ENCODE data around the gene PTGDR2.

Gene PTGDR2

DNA sequence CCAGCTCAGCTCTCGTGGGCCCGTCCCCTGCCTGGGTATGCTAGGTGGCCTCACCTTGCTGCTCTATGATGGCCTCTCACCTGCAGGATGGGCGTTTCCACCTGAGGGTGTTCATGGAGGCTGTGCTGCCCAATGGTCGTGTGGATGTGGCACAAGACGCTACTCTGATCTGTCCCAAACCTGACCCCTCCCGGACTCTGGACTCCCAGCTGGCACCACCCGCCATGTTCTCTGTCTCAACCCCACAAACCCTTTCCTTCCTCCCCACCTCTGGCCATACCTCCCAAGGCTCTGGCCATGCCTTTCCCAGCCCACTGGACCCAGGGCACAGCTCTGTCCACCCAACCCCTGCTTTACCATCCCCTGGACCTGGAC lies 13.7 kb upstream of the PTGDR2 start:
- H3K36me3 Mint-ChIP-seq (ENCODE audit: low read depth): no peaks in the 10 kb centered on the region
- H3K4me1 Mint-ChIP-seq (ENCODE audit: low read depth): peaks cover 18% of the 10 kb centered on the region
- peaks cover 3% of the 10 kb centered on the region for H3K27me3 Mint-ChIP-seq
- H3K27ac Mint-ChIP-seq: no peak overlapping the region
- no peak for DNase-seq
- H3K4me3 Mint-ChIP-seq: no peak overlapping the region
- H3K9me3 Mint-ChIP-seq: no peaks in the 10 kb centered on the region

DNA sequence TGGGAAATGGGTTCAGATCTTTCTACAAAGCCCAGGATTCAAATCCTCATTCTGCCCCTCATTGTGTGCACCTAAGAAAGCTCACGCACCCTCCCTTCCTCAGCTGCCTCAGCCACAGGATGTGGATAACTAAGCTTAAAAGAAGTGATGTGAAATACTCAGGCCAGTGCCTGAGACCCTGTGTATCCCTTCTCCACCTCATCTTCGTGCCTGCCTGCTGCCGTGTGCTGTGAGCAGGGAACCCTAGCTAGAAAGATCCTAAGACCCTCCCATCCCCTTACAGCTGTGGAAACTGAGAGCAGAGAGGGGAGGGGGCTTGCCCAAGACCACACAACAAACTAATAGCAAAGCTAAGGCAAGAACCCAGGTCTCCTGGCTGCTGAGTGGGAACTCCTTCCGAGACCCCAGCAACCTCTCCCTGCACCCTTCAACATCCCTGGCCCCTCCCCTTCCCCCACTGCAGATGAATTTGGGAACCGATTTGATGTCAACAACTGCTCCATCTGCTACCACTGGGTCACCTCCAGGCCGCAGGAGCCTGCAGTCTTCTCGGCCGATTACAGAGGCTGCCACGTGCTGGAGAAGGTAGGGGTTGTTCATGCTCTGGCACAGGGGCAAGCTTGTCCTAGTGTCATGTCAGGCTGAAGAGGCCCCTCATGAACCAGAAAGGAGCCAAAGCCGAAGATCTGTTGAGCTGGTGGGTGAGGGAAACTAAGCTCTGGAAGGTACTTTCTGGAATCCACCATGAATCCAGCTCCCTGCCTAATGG lies 13.1 kb upstream of the PTGDR2 start:
- H3K4me1 Mint-ChIP-seq (ENCODE audit: low read depth): peaks cover 18% of the 10 kb centered on the region
- no peak overlapping the region for H3K27ac Mint-ChIP-seq
- DNase-seq: no peak
- H3K9me3 Mint-ChIP-seq: no peaks in the 10 kb centered on the region
- H3K27me3 Mint-ChIP-seq: peaks cover 3% of the 10 kb centered on the region
- no peak overlapping the region for H3K4me3 Mint-ChIP-seq
- H3K36me3 Mint-ChIP-seq (ENCODE audit: low read depth): no peaks in the 10 kb centered on the region

DNA sequence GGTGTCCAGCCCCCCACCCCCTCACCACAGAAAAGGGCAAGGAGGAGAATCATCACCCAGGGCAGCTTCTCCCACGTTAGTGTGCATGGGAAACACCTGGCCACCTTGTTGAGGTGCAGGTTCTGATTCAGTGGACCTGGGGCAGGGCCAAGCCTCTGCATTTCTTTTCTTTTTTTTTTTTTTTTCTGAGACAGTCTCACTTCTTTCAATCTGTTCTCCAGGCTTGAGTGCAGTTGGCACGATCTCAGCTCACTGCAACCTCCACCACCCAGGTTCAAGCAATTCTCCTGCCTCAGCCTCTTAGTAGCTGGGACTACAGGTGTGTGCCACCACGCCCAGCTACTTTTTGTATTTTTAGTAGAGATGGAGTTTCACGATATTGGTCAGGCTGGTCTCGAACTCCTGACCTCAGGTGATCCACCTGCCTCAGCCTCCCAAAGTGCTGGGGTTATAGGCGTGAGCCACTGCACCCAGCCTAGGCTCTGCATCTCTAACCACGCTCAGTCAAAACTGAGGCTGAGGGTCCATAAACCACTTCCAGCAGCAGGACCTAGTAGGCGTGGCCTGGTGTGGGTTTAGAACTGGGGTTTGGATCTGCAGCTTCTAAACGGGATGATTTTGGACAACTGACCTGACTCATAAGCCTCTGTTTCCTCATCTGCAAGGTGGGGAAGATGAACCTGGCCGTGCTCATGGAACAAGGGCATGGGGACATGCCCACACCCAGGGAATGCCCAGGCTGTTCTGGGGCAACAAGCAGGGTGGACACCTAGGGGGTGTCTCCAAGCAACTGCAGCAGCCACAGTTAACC lies 12.3 kb upstream of the PTGDR2 start:
- peak; percentile 15 for DNase-seq
- H3K4me3 Mint-ChIP-seq: no peak overlapping the region
- no peak overlapping the region for H3K27ac Mint-ChIP-seq
- H3K27me3 Mint-ChIP-seq: peaks cover 3% of the 10 kb centered on the region
- no peaks in the 10 kb centered on the region for H3K36me3 Mint-ChIP-seq (ENCODE audit: low read depth)
- H3K4me1 Mint-ChIP-seq (ENCODE audit: low read depth): peaks cover 15% of the 10 kb centered on the region
- H3K9me3 Mint-ChIP-seq: no peaks in the 10 kb centered on the region

DNA sequence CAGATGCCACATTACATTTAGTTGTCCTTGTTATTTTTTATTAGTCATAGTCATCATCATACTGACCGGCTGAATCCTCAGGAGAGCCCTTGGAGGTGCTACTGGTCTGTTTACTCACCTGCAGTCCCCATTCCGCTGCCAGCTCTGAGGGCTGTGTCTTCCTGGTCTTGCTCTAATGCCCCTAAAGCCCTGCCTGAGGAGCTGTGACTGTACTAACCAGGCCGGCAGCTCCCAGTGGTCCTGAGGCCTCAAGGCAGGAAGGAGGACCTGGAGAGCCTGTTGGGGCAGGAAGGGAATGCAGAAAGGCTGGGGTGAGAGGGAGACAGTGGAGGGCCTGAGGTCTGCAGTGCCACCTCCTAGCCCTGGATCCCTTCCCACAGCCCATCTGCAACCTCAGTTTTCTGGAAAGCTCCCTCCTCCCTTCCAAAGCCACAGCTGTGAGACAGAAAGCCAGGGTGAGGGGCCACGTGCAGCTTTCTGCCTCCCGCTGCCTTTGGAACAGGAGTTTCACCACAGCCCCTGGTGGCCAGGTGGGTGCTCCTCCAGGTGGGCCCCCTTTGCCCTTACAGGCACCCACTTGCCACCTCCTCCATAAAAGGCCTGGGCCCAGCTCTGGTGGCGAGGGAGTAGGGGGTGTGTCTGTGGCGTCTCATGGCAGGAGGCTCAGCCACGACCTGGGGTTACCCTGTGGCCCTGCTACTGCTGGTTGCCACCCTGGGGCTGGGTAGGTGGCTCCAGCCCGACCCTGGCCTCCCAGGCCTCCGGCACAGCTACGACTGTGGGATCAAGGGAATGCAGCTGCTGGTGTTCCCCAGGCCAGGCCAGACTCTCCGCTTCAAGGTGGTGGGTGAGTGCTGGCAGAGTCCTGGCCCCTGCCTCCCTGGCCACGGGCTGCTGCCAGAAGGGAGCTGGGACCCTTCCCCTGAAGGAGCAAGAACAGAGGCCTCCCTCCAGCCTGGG lies 11.4 kb upstream of the PTGDR2 start, which contains the start of gene ZP1:
ZP1 (plus strand) TSS at position 632 of the 960 bp plus-strand sequence; CDS start at position 652, 20 bp downstream.
- no peaks in the 10 kb centered on the region for H3K9me3 Mint-ChIP-seq
- peak; percentile 24 for DNase-seq
- no peak within 1 kb of the TSS for H3K27ac Mint-ChIP-seq
- H3K27me3 Mint-ChIP-seq: peaks cover 3% of the 10 kb centered on the region
- H3K36me3 Mint-ChIP-seq (ENCODE audit: low read depth): no peaks in the 10 kb centered on the region
- peaks cover 12% of the 10 kb centered on the region for H3K4me1 Mint-ChIP-seq (ENCODE audit: low read depth)
- H3K4me3 Mint-ChIP-seq: no peak within 1 kb of the TSS

DNA sequence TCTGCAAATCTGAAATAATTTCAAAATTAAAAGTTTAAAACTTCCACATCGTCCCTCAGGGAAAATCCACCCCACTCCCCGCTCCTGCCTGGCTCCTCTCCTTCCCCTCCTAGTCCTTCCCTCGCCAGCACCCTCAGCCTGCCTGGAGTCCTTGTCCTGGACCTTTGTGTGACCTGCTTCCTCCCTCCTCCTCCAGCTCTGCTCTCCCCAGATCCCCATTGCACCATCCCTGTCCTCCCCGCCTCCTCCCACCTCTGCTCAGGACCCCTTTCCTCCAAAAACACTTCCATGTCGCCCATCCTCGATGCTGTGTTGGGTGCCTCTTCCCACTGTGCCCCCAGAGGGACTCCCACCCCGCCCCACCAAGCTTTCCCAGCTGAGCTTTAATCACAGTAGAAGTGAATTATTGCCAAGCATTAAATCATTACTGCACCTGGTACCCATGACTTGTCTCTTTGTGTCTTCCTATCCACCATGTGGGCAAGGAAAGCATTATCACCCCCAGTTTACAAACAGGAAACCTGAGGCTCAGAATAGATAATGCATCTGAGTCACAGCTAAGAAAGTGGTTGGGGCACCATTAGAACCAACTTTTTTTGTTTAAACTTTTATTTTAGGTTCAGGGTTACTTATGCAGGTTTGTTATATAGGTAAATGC lies 9.2 kb upstream of the PTGDR2 start:
- Mint-ChIP-seq H3K27me3 (peaks cover 3% of the 10 kb centered on the region), H3K36me3 (ENCODE audit: low read depth) (no peaks in the 10 kb centered on the region), H3K4me1 (ENCODE audit: low read depth) (no peaks in the 10 kb centered on the region), H3K27ac (no peak overlapping the region), H3K4me3 (no peak overlapping the region), H3K9me3 (no peaks in the 10 kb centered on the region)
- DNase-seq: peak; percentile 15

DNA sequence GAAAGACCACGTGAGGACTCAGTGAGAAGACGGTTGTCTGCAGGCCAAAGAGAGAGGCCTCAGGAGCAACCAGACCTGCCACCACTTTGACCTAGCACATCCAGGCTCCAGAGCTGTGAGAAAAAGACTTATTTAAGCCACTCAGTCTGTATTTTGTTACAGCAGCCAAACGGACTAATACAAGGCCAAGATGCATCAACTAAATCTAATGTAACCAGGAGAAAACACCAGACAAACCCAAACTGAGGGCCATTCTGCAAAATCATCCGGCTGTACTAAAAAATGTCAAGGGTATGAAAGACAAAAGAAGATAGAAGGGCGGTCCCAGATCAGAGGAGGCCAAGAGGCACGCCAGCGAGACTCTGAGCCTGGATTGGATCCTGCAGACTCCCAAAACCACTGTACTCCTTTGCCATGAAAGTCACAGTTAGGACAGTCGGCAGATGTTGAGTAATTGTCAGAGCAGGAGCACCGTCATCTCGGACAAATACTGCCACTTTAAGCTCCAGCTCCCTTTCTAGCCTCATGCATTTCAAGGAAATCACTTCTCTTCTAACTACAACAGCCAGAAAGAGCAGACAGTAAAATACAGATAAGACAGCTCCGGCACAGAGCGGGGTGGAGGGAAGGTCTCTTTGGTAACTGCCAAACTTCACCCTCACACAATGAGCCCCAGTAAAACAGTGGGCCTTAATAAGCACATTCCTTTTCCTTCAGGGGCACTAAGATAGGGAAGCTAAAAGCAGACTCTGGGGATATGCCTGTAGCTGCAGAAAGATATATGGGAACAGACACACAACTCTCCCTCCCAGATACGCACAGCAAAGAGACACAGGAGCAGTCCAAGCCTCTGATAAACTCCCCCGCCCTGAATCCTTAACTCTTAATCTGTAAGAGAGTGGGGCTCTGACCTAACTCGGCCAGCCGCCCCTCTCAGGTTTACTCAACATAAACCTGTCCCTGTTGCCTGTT lies 8.1 kb upstream of the PTGDR2 start:
- Mint-ChIP-seq H3K27ac (no peak overlapping the region), H3K27me3 (no peaks in the 10 kb centered on the region), H3K9me3 (no peaks in the 10 kb centered on the region), H3K4me1 (ENCODE audit: low read depth) (peaks cover 5% of the 10 kb centered on the region), H3K36me3 (ENCODE audit: low read depth) (no peaks in the 10 kb centered on the region), H3K4me3 (no peak overlapping the region)
- DNase-seq: peak; percentile 15

DNA sequence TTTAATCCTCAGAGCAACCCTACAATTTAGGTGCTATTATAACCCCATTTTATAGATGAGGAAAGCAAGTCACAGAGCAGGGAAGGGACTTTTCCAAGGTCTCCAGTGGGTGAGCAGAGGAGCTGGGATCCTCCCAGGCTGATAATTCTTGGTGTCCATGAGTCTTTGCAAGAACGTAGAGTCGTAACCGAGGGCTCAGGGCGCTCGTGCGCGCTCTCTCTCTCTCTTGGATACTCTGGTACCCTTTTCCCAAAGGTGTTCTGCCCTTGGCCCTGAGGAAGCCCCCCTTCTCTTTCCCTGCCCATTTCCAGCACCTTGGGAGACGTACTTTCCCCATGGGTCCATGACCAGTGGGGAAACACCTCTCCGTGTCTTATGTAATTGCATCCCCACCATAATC lies 6.4 kb upstream of the PTGDR2 start:
- Mint-ChIP-seq H3K4me1 (ENCODE audit: low read depth) (peaks cover 22% of the 10 kb centered on the region), H3K4me3 (no peak overlapping the region), H3K27ac (no peak overlapping the region), H3K9me3 (no peaks in the 10 kb centered on the region), H3K27me3 (no peaks in the 10 kb centered on the region), H3K36me3 (ENCODE audit: low read depth) (no peaks in the 10 kb centered on the region)
- peak; percentile 3 for DNase-seq

DNA sequence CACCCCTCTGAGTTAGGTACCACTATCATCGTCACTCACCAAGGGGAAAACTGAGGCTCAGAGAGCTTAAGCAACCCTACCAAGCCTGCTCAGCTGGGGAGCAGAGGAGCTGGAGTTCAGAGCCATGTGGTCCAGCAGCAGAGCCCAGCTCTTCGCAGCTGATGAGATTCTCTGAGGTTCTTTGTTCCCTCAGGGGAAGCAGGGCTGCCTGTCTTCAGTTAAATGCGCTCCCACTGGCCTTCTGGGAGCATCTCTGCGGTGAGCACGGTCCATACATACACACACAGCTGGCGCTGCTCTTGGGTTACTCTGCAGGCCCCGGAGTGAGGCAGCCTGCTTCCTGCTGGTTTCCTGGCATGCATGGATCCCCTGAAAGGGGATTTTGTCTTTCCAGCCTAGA lies 5.2 kb upstream of the PTGDR2 start:
- no peaks in the 10 kb centered on the region for H3K27me3 Mint-ChIP-seq
- peak; percentile 19 for DNase-seq
- no peaks in the 10 kb centered on the region for H3K36me3 Mint-ChIP-seq (ENCODE audit: low read depth)
- no peak overlapping the region for H3K4me3 Mint-ChIP-seq
- H3K27ac Mint-ChIP-seq: no peak overlapping the region
- H3K4me1 Mint-ChIP-seq (ENCODE audit: low read depth): peaks cover 22% of the 10 kb centered on the region
- no peaks in the 10 kb centered on the region for H3K9me3 Mint-ChIP-seq

DNA sequence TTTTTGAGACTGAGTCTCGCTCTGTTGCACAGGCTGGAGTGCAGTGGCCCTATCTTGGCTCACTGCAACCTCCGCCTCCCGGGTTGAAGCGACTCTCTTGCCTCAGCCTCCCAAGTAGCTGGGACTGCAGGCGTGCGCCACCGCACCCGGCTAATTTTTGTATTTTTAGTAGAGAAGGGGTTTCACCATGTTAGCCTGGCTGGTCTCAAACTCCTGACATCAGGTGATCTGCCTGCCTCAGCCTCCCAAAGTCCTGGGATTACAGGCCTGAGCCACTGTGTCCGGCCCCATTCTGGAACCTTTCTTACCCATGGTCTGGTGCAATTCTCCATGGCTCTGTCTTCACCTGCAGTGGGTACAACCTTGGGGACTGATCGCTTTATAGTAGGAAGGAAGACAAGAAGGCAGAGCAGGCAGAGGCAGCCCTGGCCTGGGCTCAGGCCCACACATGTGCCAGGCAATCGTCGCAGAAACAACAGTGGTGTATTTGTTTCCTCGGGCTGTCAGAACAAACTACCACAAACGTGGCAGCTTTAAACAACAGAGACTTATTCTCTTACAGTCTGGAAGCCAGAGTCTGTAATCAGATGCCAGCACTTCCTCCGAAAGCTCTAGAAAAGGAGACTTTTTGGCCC lies 4.0 kb upstream of the PTGDR2 start:
- H3K4me3 Mint-ChIP-seq: no peak overlapping the region
- no peak overlapping the region for H3K27ac Mint-ChIP-seq
- H3K36me3 Mint-ChIP-seq (ENCODE audit: low read depth): no peaks in the 10 kb centered on the region
- peaks cover 23% of the 10 kb centered on the region for H3K4me1 Mint-ChIP-seq (ENCODE audit: low read depth)
- no peaks in the 10 kb centered on the region for H3K27me3 Mint-ChIP-seq
- no peak for DNase-seq
- no peaks in the 10 kb centered on the region for H3K9me3 Mint-ChIP-seq

DNA sequence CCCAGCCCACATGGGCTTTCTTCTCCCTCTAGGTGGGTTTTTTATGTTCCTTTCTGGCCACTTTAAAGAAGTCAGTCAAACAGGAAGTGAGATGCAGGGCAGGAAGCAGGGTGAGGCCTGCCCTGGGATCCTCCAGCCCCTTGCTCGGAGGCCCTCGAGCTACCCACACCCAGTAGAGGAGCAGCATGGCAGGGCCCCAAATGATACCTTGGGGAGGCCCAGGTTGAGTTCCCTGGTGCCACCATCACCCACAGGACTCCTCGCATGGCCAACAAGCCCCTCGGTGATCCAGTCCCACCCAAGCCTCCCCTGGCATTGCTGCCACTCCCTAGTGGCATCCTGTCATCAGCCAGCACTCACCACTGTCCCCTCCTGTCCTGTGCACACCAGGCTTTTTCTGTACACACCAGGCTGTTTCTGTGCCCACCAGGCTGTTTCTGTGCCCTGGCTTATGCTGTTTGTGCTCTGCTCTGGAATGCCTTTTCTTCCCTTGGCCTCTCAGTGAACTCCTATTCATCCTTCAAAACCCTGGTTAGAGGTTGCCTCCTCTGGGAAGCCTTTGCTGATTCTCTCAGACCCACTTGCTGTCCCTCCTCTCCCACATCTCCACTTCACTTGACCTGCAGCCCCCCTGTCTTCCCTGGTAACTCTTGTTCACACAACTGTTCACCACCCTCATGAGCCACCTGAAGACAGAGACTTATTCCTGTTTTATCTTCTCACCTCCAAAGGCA lies 3.1 kb upstream of the PTGDR2 start:
- Mint-ChIP-seq H3K27me3 (no peaks in the 10 kb centered on the region), H3K9me3 (no peaks in the 10 kb centered on the region), H3K4me3 (no peak overlapping the region), H3K27ac (peak overlapping the region; percentile 11), H3K36me3 (ENCODE audit: low read depth) (peaks cover under 1% of the 10 kb centered on the region), H3K4me1 (ENCODE audit: low read depth) (peaks cover 23% of the 10 kb centered on the region)
- DNase-seq: no peak

DNA sequence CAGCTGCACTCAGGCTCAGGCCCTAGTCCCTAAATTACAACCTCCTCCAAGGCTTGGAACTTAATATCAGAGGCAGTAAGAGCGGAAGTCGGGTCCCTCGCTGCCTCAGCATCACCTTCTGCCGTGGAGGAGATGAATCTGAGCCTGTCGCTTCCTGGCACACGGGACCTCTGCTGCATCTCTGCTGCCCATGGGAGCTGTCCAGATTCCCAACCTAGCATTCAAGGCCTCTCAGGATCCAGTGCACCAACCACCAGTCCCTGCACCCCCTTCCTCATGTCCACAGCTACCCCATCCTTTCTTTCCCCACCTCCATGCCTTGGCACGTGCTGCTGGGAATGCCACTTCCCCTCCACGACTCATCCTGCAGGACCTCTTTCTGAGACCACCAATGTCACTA lies 2.5 kb upstream of the PTGDR2 start:
- Mint-ChIP-seq H3K4me1 (ENCODE audit: low read depth) (peaks cover 23% of the 10 kb centered on the region), H3K27ac (peak overlapping the region; percentile 11), H3K4me3 (no peak overlapping the region), H3K36me3 (ENCODE audit: low read depth) (peaks cover 7% of the 10 kb centered on the region), H3K27me3 (no peaks in the 10 kb centered on the region), H3K9me3 (no peaks in the 10 kb centered on the region)
- DNase-seq: no peak
